Spleen (tissue), 7 donors: ENCODE data around the gene NFIX.

Source experiments
- CTCF ChIP-seq, 11 experiments: fragments of 200-600 bp in 7 of 11; fragments of 450-650 bp in 4 of 11; sonication (generic) in 4 of 11; IDR thresholded peaks in 8 of 11; conservative IDR thresholded peaks in 3 of 11; 1 replicate in 7 of 11; 2 replicates in 4 of 11; pipeline versions ENCODE4 v1.4.0 to v1.8.0; 2016 to 2021; ENCODE audit warnings: antibody characterized with exemption in 11 of 11, inconsistent platforms in 4 of 11, mild to moderate bottlenecking in 1 of 11
- POLR2A ChIP-seq, 3 donors: fragments of 450-650 bp; IDR thresholded peaks; one replicate each; pipeline ENCODE4 v1.5.1; 2017; ENCODE audit warnings: antibody characterized with exemption in 3 of 3, mild to moderate bottlenecking in 1 of 3
- POLR2AphosphoS5 ChIP-seq, 3 donors: sonication (generic); formaldehyde crosslinking; IDR thresholded peaks; one replicate each; pipeline ENCODE4 v1.5.1; 2017; ENCODE audit warnings: antibody characterized with exemption in 3 of 3
- donor health status: DM: no; HTN: no; CAD: no; lungs with moderate emphysema.
- donor health status: DM: no; HTN: no; CAD: no.
- donor health status: DM: no; HTN: no; CAD: no.

GRCh38 chr19:13024126-13024950, 29.1 kb downstream of the NFIX start:
- TF ChIP-seq CTCF (IDR thresholded peaks at IDR 0.05 in 8 of 11, conservative IDR thresholded peaks at IDR 0.05 in 3 of 11) (no peak), POLR2A (IDR thresholded peaks at IDR 0.05) (no peak), POLR2AphosphoS5 (IDR thresholded peaks at IDR 0.05) (no peak)
